BLaER1 (cell line): Measurements from ENCODE around the gene HOXC9.
A peak's percentile ranks its signal among the peaks of the same experiment; 100 is the strongest.

Experiments
- H3K27ac ChIP-seq: shearing (Covaris generic); formaldehyde crosslinking; 2 replicates; pipeline ENCODE4 v1.8.1; 2022
- H3K27me3 ChIP-seq: shearing (Covaris generic); formaldehyde crosslinking; 2 replicates; pipeline ENCODE4 v1.8.1; 2022
- H3K36me3 ChIP-seq: shearing (Covaris generic); formaldehyde crosslinking; 2 replicates; pipeline ENCODE4 v1.8.1; 2022
- H3K4me1 ChIP-seq: shearing (Covaris generic); formaldehyde crosslinking; 2 replicates; pipeline ENCODE4 v1.8.1; 2022
- H3K4me2 ChIP-seq: shearing (Covaris generic); formaldehyde crosslinking; 2 replicates; pipeline ENCODE4 v1.8.1; 2022
- H3K4me3 ChIP-seq: shearing (Covaris generic); formaldehyde crosslinking; 2 replicates; pipeline ENCODE4 v1.8.1; 2022
- H3K9ac ChIP-seq: shearing (Covaris generic); formaldehyde crosslinking; 2 replicates; pipeline ENCODE4 v1.8.1; 2022
- H3K9me3 ChIP-seq: shearing (Covaris generic); formaldehyde crosslinking; 2 replicates; pipeline ENCODE4 v1.8.1; 2022
- H4K20me1 ChIP-seq: shearing (Covaris generic); formaldehyde crosslinking; 2 replicates; pipeline ENCODE4 v1.8.1; 2022
- Cebpa-rat ChIP-seq: shearing (Covaris generic); IDR thresholded peaks from 2 replicates; pipeline ENCODE4 v1.8.1; 2022

Gene HOXC9

GRCh38 chr12:54002278-54002914 lies 2.4 kb downstream of the HOXC9 start:
- Histone ChIP-seq H3K4me3 (no peak overlapping the region), H3K9me3 (peaks cover 5% of the 10 kb centered on the region; the same call in 1 of the 2 replicates), H3K9ac (no peak overlapping the region), H3K36me3 (no peaks in the 10 kb centered on the region), H3K4me1 (peaks cover 4% of the 10 kb centered on the region; the same call in 1 of the 2 replicates), H3K4me2 (no peak overlapping the region), H3K27ac (no peak overlapping the region), H4K20me1 (peaks cover 96% of the 10 kb centered on the region), H3K27me3 (peaks cover 100% of the 10 kb centered on the region)
- no peak for TF ChIP-seq Cebpa-rat

GRCh38 chr12:54002915-54003389 lies 3.0 kb downstream of the HOXC9 start:
- Histone ChIP-seq H3K27me3 (peaks cover 100% of the 10 kb centered on the region), H3K4me1 (peaks cover 4% of the 10 kb centered on the region; the same call in 1 of the 2 replicates), H4K20me1 (peaks cover 96% of the 10 kb centered on the region)

GRCh38 chr12:54003625-54004024 lies 3.7 kb downstream of the HOXC9 start:
- no peak for TF ChIP-seq Cebpa-rat
- no peak overlapping the region for H3K4me3 ChIP-seq
- H3K27me3 ChIP-seq = peaks cover 100% of the 10 kb centered on the region
- H3K4me2 ChIP-seq = no peak overlapping the region
- H3K27ac ChIP-seq = no peak overlapping the region
- H3K4me1 ChIP-seq = peaks cover 4% of the 10 kb centered on the region; the same call in 1 of the 2 replicates
- no peak overlapping the region for H3K9ac ChIP-seq
- no peaks in the 10 kb centered on the region for H3K36me3 ChIP-seq
- peaks cover 5% of the 10 kb centered on the region; the same call in 1 of the 2 replicates for H3K9me3 ChIP-seq
- H4K20me1 ChIP-seq = peaks cover 95% of the 10 kb centered on the region

More at GRCh38 chr12:54002915-54003389, 3.0 kb downstream of the HOXC9 start:
- Histone ChIP-seq H3K9ac (no peak overlapping the region), H3K27ac (no peak overlapping the region), H3K4me3 (no peak overlapping the region), H3K36me3 (no peaks in the 10 kb centered on the region), H3K4me2 (no peak overlapping the region), H3K9me3 (peaks cover 5% of the 10 kb centered on the region; the same call in 1 of the 2 replicates)
- TF ChIP-seq Cebpa-rat = no peak

- H3K4me1 ChIP-seq = peaks cover 4% of the 10 kb centered on the region; the same call in 1 of the 2 replicates
- no peak for TF ChIP-seq Cebpa-rat
- H3K27me3 ChIP-seq = peaks cover 100% of the 10 kb centered on the region
- no peak overlapping the region for H3K9ac ChIP-seq
- no peak overlapping the region for H3K27ac ChIP-seq
- H3K9me3 ChIP-seq = peaks cover 5% of the 10 kb centered on the region; the same call in 1 of the 2 replicates
- peaks cover 93% of the 10 kb centered on the region for H4K20me1 ChIP-seq
- H3K36me3 ChIP-seq = no peaks in the 10 kb centered on the region
- no peak overlapping the region for H3K4me2 ChIP-seq
- no peak overlapping the region for H3K4me3 ChIP-seq
Observed at GRCh38 chr12:54004063-54004840, 4.3 kb downstream of the HOXC9 start.

GRCh38 chr12:54004841-54005530 lies 5.0 kb downstream of the HOXC9 start:
- no peak overlapping the region for H3K4me2 ChIP-seq
- no peak for TF ChIP-seq Cebpa-rat
- no peaks in the 10 kb centered on the region for H3K36me3 ChIP-seq
- H3K4me3 ChIP-seq = no peak overlapping the region
- no peak overlapping the region for H3K27ac ChIP-seq
- H3K27me3 ChIP-seq = peaks cover 100% of the 10 kb centered on the region
- peaks cover 95% of the 10 kb centered on the region for H4K20me1 ChIP-seq
- peaks cover 5% of the 10 kb centered on the region; the same call in 1 of the 2 replicates for H3K9me3 ChIP-seq
- H3K4me1 ChIP-seq = peaks cover 4% of the 10 kb centered on the region; the same call in 1 of the 2 replicates
- no peak overlapping the region for H3K9ac ChIP-seq

- Histone ChIP-seq H3K4me2 (no peak overlapping the region), H3K27me3 (peaks cover 100% of the 10 kb centered on the region)
Observed at GRCh38 chr12:54005531-54005852, 5.5 kb downstream of the HOXC9 start.

GRCh38 chr12:54005853-54006558 lies 6.0 kb downstream of the HOXC9 start:
- Histone ChIP-seq H3K9ac (no peak overlapping the region), H3K4me1 (peaks cover 4% of the 10 kb centered on the region; the same call in 1 of the 2 replicates), H3K4me3 (peak overlapping the region; percentile 20; the same call in 1 of the 2 replicates), H3K4me2 (peak overlapping the region; percentile 58), H3K27ac (no peak overlapping the region), H4K20me1 (peaks cover 95% of the 10 kb centered on the region), H3K36me3 (no peaks in the 10 kb centered on the region), H3K27me3 (peaks cover 100% of the 10 kb centered on the region), H3K9me3 (no peaks in the 10 kb centered on the region)
- no peak for TF ChIP-seq Cebpa-rat

More at GRCh38 chr12:54005531-54005852, 5.5 kb downstream of the HOXC9 start:
- Histone ChIP-seq H3K9me3 (0 out of 2 replicates have a peak, but pooled peaks cover under 1% of the 10 kb centered on the region), H4K20me1 (peaks cover 95% of the 10 kb centered on the region), H3K36me3 (no peaks in the 10 kb centered on the region), H3K4me1 (peaks cover 4% of the 10 kb centered on the region; the same call in 1 of the 2 replicates), H3K27ac (no peak overlapping the region), H3K9ac (no peak overlapping the region), H3K4me3 (no peak overlapping the region)
- TF ChIP-seq Cebpa-rat = no peak

GRCh38 chr12:54006559-54007220 lies 6.7 kb downstream of the HOXC9 start:
- 0 out of 2 replicates have a peak overlapping the region, but pooled peaks have one; percentile 20 for H3K4me3 ChIP-seq
- H3K27ac ChIP-seq = no peak overlapping the region
- no peak for TF ChIP-seq Cebpa-rat
- peaks cover 94% of the 10 kb centered on the region for H4K20me1 ChIP-seq
- no peaks in the 10 kb centered on the region for H3K9me3 ChIP-seq
- no peaks in the 10 kb centered on the region for H3K36me3 ChIP-seq
- peaks cover 100% of the 10 kb centered on the region for H3K27me3 ChIP-seq
- no peak overlapping the region for H3K9ac ChIP-seq
- H3K4me1 ChIP-seq = peaks cover 4% of the 10 kb centered on the region; the same call in 1 of the 2 replicates
- peak overlapping the region; percentile 58 for H3K4me2 ChIP-seq
